ENCODE measurements around the gene GGA2. TPM values are rescaled to one million over a fixed set of nuclear protein-coding genes. Genes with fewer than 3 reads are reported as not detected.
A peak's percentile ranks its signal among the peaks of the same experiment; 100 is the strongest.

Gene GGA2
- total RNA-seq, 2 donors from 2014 or later = 87.2 to 138 TPM

GRCh38 chr16:23504076-23504452 lies 6.2 kb downstream of the GGA2 start:
- peak overlapping the region; percentile 67 for H3K4me3 Mint-ChIP-seq
- H3K27me3 Mint-ChIP-seq = no peaks in the 10 kb centered on the region
- H3K9me3 Mint-ChIP-seq = no peaks in the 10 kb centered on the region
- ATAC-seq (replicated peaks) = peak; percentile 20
- peaks cover 47% of the 10 kb centered on the region for H3K4me1 Mint-ChIP-seq
- H3K27ac Mint-ChIP-seq = peak overlapping the region; percentile 72
- H3K36me3 Mint-ChIP-seq (ENCODE audit: low read depth) = peaks cover 60% of the 10 kb centered on the region

- Mint-ChIP-seq H3K36me3 (ENCODE audit: low read depth) (peaks cover 53% of the 10 kb centered on the region), H3K4me1 (peaks cover 43% of the 10 kb centered on the region), H3K9me3 (no peaks in the 10 kb centered on the region), H3K27ac (no peak overlapping the region), H3K4me3 (no peak overlapping the region), H3K27me3 (no peaks in the 10 kb centered on the region)
- no peak for ATAC-seq (replicated peaks)
These were observed 7.8 kb downstream of the GGA2 start for GRCh38 chr16:23502466-23502865.

GRCh38 chr16:23501291-23501690 lies 9.0 kb downstream of the GGA2 start:
- no peak overlapping the region for H3K4me3 Mint-ChIP-seq
- H3K9me3 Mint-ChIP-seq = no peaks in the 10 kb centered on the region
- no peaks in the 10 kb centered on the region for H3K27me3 Mint-ChIP-seq
- no peak for ATAC-seq (replicated peaks)
- H3K36me3 Mint-ChIP-seq (ENCODE audit: low read depth) = peaks cover 57% of the 10 kb centered on the region
- H3K4me1 Mint-ChIP-seq = peaks cover 39% of the 10 kb centered on the region
- H3K27ac Mint-ChIP-seq = no peak overlapping the region

GRCh38 chr16:23500862-23501225 lies 9.4 kb downstream of the GGA2 start:
- Mint-ChIP-seq H3K36me3 (ENCODE audit: low read depth) (peaks cover 57% of the 10 kb centered on the region), H3K4me3 (no peak overlapping the region), H3K4me1 (peaks cover 35% of the 10 kb centered on the region), H3K27me3 (no peaks in the 10 kb centered on the region), H3K9me3 (no peaks in the 10 kb centered on the region), H3K27ac (no peak overlapping the region)
- no peak for ATAC-seq (replicated peaks)

- H3K9me3 Mint-ChIP-seq = no peaks in the 10 kb centered on the region
- no peak overlapping the region for H3K4me3 Mint-ChIP-seq
- no peak for ATAC-seq (replicated peaks)
- peaks cover 62% of the 10 kb centered on the region for H3K36me3 Mint-ChIP-seq (ENCODE audit: low read depth)
- no peaks in the 10 kb centered on the region for H3K27me3 Mint-ChIP-seq
- H3K27ac Mint-ChIP-seq = no peak overlapping the region
- H3K4me1 Mint-ChIP-seq = peaks cover 30% of the 10 kb centered on the region
These were observed 10.0 kb downstream of the GGA2 start for GRCh38 chr16:23500212-23500861.

- H3K27ac Mint-ChIP-seq = no peak overlapping the region
- H3K27me3 Mint-ChIP-seq = no peaks in the 10 kb centered on the region
- H3K4me1 Mint-ChIP-seq = peaks cover 26% of the 10 kb centered on the region
- H3K9me3 Mint-ChIP-seq = no peaks in the 10 kb centered on the region
- no peak for ATAC-seq (replicated peaks)
- no peak overlapping the region for H3K4me3 Mint-ChIP-seq
- H3K36me3 Mint-ChIP-seq (ENCODE audit: low read depth) = peaks cover 67% of the 10 kb centered on the region
These were observed 10.5 kb downstream of the GGA2 start for GRCh38 chr16:23499801-23500200.

- Mint-ChIP-seq H3K4me1 (peaks cover 25% of the 10 kb centered on the region), H3K4me3 (no peak overlapping the region), H3K9me3 (no peaks in the 10 kb centered on the region), H3K36me3 (ENCODE audit: low read depth) (peaks cover 74% of the 10 kb centered on the region), H3K27me3 (no peaks in the 10 kb centered on the region), H3K27ac (no peak overlapping the region)
- ATAC-seq (replicated peaks) = no peak
These were observed 11.4 kb downstream of the GGA2 start for GRCh38 chr16:23498863-23499262.

GRCh38 chr16:23497543-23497868 lies 12.8 kb downstream of the GGA2 start:
- Mint-ChIP-seq H3K9me3 (no peaks in the 10 kb centered on the region), H3K36me3 (ENCODE audit: low read depth) (peaks cover 76% of the 10 kb centered on the region), H3K4me1 (peaks cover 25% of the 10 kb centered on the region), H3K27me3 (no peaks in the 10 kb centered on the region), H3K27ac (peak overlapping the region; percentile 61), H3K4me3 (no peak overlapping the region)
- no peak for ATAC-seq (replicated peaks)

- no peaks in the 10 kb centered on the region for H3K27me3 Mint-ChIP-seq
- ATAC-seq (replicated peaks) = no peak
- H3K27ac Mint-ChIP-seq = peak overlapping the region; percentile 61
- peaks cover 76% of the 10 kb centered on the region for H3K36me3 Mint-ChIP-seq (ENCODE audit: low read depth)
- H3K4me1 Mint-ChIP-seq = peaks cover 25% of the 10 kb centered on the region
- no peaks in the 10 kb centered on the region for H3K9me3 Mint-ChIP-seq
- no peak overlapping the region for H3K4me3 Mint-ChIP-seq
These were observed 13.3 kb downstream of the GGA2 start for GRCh38 chr16:23496821-23497542.

GRCh38 chr16:23495671-23496070 lies 14.6 kb downstream of the GGA2 start:
- H3K4me3 Mint-ChIP-seq = no peak overlapping the region
- H3K36me3 Mint-ChIP-seq (ENCODE audit: low read depth) = peaks cover 76% of the 10 kb centered on the region
- H3K4me1 Mint-ChIP-seq = peaks cover 17% of the 10 kb centered on the region
- no peaks in the 10 kb centered on the region for H3K27me3 Mint-ChIP-seq
- no peak overlapping the region for H3K27ac Mint-ChIP-seq
- ATAC-seq (replicated peaks) = no peak
- H3K9me3 Mint-ChIP-seq = no peaks in the 10 kb centered on the region

- peaks cover 85% of the 10 kb centered on the region for H3K36me3 Mint-ChIP-seq (ENCODE audit: low read depth)
- no peak for ATAC-seq (replicated peaks)
- peaks cover 12% of the 10 kb centered on the region for H3K4me1 Mint-ChIP-seq
- no peaks in the 10 kb centered on the region for H3K9me3 Mint-ChIP-seq
- peak overlapping the region; percentile 23 for H3K27ac Mint-ChIP-seq
- H3K27me3 Mint-ChIP-seq = no peaks in the 10 kb centered on the region
- H3K4me3 Mint-ChIP-seq = no peak overlapping the region
These were observed 16.1 kb downstream of the GGA2 start for GRCh38 chr16:23494188-23494587.

GRCh38 chr16:23491490-23492391 lies 18.6 kb downstream of the GGA2 start:
- no peaks in the 10 kb centered on the region for H3K4me1 Mint-ChIP-seq
- H3K27me3 Mint-ChIP-seq = no peaks in the 10 kb centered on the region
- no peak overlapping the region for H3K4me3 Mint-ChIP-seq
- no peak overlapping the region for H3K27ac Mint-ChIP-seq
- H3K9me3 Mint-ChIP-seq = no peaks in the 10 kb centered on the region
- ATAC-seq (replicated peaks) = no peak
- H3K36me3 Mint-ChIP-seq (ENCODE audit: low read depth) = peaks cover 99% of the 10 kb centered on the region

- Mint-ChIP-seq H3K27ac (no peak overlapping the region), H3K27me3 (no peaks in the 10 kb centered on the region), H3K36me3 (ENCODE audit: low read depth) (peaks cover 97% of the 10 kb centered on the region), H3K9me3 (no peaks in the 10 kb centered on the region), H3K4me1 (no peaks in the 10 kb centered on the region), H3K4me3 (no peak overlapping the region)
- no peak for ATAC-seq (replicated peaks)
These were observed 23.8 kb downstream of the GGA2 start for GRCh38 chr16:23486480-23486879.

GRCh38 chr16:23485841-23486240 lies 24.5 kb downstream of the GGA2 start:
- Mint-ChIP-seq H3K27me3 (no peaks in the 10 kb centered on the region), H3K36me3 (ENCODE audit: low read depth) (peaks cover 97% of the 10 kb centered on the region), H3K9me3 (no peaks in the 10 kb centered on the region), H3K4me3 (no peak overlapping the region), H3K27ac (no peak overlapping the region), H3K4me1 (no peaks in the 10 kb centered on the region)
- ATAC-seq (replicated peaks) = no peak

GRCh38 chr16:23485257-23485614 lies 25.1 kb downstream of the GGA2 start:
- H3K36me3 Mint-ChIP-seq (ENCODE audit: low read depth) = peaks cover 97% of the 10 kb centered on the region
- no peak for ATAC-seq (replicated peaks)
- no peak overlapping the region for H3K27ac Mint-ChIP-seq
- no peaks in the 10 kb centered on the region for H3K4me1 Mint-ChIP-seq
- H3K27me3 Mint-ChIP-seq = no peaks in the 10 kb centered on the region
- H3K4me3 Mint-ChIP-seq = no peak overlapping the region
- H3K9me3 Mint-ChIP-seq = no peaks in the 10 kb centered on the region
